GM18499 (cell line): ENCODE results near the gene THRAP3.
A peak's percentile ranks its signal among the peaks of the same experiment; 100 is the strongest.
"Not testable (repeated sequence)": the region's sequence is repeated elsewhere in the genome, so short reads cannot be mapped to it uniquely, and the experiment has no call there.

Source experiments
- ATAC-seq: cut with Tn5 transposase; IDR thresholded peaks from one replicate; pipeline ENCODE4 v1.9.1; 2021; ENCODE audit warnings: moderate number of reproducible peaks; ENCODE audit not compliant: insufficient read depth, unreplicated experiment

THRAP3 gene, protein sequence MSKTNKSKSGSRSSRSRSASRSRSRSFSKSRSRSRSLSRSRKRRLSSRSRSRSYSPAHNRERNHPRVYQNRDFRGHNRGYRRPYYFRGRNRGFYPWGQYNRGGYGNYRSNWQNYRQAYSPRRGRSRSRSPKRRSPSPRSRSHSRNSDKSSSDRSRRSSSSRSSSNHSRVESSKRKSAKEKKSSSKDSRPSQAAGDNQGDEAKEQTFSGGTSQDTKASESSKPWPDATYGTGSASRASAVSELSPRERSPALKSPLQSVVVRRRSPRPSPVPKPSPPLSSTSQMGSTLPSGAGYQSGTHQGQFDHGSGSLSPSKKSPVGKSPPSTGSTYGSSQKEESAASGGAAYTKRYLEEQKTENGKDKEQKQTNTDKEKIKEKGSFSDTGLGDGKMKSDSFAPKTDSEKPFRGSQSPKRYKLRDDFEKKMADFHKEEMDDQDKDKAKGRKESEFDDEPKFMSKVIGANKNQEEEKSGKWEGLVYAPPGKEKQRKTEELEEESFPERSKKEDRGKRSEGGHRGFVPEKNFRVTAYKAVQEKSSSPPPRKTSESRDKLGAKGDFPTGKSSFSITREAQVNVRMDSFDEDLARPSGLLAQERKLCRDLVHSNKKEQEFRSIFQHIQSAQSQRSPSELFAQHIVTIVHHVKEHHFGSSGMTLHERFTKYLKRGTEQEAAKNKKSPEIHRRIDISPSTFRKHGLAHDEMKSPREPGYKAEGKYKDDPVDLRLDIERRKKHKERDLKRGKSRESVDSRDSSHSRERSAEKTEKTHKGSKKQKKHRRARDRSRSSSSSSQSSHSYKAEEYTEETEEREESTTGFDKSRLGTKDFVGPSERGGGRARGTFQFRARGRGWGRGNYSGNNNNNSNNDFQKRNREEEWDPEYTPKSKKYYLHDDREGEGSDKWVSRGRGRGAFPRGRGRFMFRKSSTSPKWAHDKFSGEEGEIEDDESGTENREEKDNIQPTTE

DNA sequence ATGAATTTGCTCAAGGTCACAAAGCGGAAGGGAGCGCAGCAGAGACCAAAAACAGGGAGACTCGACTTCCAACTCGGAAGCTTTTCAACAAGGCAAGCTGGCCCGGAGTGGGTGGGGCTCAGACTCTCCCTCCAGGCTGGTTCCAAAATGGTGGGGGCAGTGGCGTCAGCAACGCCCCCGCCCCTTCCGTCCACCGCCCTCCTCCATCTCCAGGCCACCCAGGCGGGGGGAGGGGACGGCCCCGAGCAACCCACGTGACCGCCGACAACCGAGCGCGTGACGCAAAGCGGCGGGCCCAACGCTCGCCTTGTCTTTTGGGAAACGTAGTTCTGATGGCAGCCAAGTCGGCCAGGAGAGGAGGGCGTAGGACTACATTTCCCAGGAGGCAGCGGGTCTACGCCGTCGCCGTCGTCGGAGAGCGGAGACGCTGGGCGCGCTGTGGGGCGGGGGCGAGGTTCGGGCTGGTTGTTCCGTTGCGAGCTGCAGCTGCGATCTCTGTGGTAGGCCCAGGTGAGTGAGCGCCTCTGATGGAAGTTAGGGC is at the start of gene THRAP3:
TSS of gene THRAP3 (plus strand) at position 448 of the 541 bp plus-strand sequence. CDS start 58,121 bp downstream, outside the sequence.
- ATAC-seq = peak; percentile 90

DNA sequence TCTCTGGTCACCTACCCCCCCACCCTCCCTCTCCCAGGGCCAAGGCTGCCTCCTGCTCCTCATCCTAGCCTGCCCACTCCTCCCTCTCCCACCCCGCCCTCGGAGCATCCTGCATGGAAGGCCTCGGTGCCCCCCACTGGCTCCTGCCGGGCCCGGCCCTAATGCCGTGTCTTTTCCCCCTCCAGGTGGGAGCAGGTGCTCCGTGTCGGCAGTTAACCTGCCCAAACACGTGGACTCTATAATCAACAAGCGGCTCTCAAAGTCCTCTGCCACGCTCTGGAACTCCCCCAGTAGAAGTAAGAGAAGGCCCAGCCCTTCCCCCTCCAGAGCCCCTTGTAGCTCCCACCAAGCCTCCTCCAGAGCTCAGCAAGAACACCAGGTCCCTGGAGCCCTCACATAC is 49.5 kb upstream of the THRAP3 start:
- ATAC-seq = no peak

DNA sequence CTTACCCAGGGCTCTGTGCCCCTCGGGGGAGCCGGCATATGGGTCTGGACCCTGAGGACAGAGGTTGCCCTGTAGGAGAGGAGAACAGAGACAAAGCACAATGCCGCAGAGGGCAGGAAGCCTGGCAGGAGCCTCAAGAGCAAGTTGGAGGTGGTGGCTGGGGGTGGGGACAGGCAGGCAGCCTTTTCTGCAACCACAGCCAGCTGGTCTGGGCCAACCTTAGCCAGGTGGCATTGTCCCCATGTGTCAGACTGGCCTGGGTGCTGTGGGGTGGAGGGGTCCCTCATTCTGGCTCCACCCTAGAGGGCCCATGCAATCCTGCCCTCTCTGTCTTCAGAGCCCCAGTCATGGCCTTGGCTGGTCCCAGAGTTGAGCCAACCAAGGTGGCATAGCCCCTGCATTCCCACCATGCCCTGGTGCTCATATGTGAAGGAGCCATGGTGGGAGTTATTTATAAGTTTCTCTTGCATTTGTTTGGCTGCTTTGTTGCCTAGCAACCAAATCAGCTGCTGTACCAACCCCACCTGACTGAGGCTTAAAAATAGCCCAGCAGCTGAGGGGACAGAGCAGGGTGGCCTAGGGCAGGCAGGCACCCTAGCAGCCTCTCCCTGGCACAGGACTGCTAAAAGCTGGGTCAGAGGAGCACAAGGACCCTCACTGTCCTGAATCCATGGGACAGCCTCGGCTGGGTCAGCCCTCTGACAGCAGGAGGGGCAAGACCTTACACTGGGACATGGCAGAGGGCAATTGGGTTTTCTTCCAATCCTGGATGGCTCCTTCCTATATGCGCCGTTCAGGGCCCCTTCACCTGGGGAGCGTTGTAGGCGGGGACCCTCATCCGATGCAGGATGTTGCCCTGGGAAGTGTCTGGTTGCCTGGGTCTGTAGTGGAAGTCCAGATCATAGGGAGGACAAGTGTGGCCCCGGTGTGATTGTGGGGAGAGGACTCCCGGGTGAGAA is 48.8 kb upstream of the THRAP3 start:
- ATAC-seq = no peak

DNA sequence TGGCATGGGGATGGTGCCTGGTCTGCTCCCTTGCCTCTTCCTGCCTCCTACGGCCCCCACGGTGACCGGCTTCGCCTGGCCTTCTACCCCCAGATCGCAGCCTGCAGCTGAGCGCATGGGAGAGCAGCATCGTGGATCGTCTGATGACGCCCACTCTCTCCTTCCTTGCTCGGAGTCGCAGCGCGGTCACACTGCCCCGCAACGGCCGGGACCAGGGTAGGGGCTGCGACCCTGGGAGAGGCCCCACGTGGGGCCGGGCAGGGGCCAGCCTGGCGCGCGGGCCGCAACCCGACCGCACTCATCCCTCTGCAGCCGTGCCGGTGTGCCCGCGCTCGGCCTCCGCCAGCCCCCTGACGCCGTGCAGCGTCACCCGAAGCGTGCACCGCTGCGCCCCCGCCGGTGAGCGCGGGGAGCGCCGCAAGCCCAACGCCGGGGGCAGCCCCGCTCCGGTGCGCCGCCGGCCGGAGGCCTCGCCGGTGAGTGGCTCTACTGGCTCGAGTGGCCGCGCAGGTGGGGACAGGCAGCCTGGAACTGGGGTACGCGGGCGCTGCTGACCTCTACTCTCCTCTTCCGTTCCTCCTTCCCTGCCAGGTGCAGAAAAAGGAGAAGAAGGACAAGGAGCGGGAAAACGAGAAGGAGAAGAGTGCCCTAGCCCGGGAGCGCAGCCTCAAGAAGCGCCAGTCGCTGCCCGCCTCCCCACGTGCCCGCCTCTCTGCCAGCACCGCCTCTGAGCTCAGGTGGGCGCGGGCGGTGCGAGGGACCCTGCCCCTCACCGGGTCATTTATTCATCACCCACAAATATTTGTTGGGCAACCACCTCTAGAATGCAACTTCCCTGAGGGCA is 47.9 kb upstream of the THRAP3 start:
- ATAC-seq = no peak

DNA sequence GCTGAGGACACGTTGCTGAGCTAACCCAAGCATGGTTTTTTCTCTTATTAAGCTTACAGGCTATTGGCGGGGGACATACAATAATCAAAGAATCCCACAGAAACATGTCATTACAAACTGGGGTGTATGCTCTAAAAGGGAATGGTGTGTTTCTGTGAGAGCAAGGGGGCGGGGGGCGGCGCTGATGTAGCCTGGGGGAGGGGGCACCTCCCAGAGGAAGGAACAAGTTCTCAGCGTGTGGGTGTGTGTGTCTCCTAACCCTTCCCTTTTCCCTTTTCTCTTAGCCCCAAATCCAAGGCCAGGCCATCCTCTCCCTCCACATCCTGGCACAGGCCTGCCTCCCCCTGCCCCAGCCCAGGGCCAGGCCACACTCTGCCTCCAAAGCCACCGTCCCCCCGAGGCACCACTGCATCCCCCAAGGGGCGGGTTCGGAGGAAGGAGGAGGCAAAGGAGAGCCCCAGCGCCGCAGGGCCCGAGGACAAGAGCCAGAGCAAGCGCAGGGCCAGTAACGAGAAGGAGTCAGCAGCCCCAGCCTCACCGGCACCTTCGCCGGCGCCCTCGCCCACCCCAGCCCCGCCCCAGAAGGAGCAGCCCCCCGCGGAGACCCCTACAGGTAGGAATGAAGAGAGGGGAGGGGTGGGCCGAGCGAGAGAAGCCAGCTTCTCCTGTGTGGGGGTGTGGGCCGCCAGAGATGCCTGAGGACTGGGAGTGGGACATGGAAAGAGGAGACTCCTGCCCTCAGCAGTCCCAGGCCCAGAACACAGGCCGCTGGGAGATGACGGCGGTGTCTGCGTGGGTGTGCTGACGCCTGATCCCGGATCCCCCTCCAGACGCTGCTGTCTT is 46.4 kb upstream of the THRAP3 start:
- ATAC-seq = no peak

DNA sequence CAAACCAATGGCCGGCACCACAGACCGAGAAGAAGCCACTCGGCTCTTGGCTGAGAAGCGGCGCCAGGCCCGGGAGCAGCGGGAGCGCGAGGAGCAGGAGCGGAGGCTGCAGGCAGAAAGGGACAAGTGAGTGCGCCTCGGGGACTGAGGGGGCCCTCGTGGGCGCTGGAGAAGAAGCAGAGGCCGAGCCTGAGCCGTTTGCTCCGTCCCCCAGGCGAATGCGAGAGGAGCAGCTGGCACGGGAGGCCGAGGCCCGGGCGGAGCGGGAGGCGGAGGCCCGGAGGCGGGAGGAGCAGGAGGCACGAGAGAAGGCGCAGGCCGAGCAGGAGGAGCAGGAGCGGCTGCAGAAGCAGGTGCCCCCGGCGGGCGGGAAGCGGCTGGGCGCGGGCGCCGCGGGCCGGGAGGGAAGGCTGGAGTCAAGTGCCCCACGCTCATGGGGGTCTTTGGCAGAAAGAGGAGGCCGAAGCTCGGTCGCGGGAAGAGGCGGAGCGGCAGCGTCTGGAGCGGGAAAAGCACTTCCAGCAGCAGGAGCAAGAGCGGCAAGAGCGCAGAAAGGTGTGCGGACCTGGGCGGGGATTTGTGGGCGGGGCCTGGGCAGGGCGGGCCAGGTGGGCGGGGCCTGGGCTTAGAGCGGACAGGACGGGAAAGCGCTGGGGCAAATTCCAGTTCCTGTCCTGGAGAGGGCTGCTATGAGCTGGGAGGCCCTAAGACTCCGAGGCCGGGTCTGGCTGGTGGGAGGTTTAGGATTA is 45.6 kb upstream of the THRAP3 start:
- no peak for ATAC-seq

DNA sequence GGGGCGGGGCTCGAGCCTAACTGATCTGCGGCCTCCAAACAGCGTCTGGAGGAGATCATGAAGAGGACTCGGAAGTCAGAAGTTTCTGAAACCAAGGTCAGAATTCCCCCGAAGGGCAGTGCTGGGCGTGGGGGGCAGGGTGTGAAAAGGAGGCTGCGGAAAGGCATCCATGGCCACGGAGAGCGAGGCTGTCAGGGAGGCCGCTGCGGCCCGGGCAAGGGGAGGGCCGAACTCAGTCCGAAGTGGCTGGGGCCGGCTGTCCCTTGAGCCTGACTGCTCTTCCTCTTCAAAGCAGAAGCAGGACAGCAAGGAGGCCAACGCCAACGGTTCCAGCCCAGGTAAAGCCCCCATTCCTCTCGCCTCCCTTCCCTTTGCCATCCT is 45.0 kb upstream of the THRAP3 start:
- ATAC-seq = no peak

DNA sequence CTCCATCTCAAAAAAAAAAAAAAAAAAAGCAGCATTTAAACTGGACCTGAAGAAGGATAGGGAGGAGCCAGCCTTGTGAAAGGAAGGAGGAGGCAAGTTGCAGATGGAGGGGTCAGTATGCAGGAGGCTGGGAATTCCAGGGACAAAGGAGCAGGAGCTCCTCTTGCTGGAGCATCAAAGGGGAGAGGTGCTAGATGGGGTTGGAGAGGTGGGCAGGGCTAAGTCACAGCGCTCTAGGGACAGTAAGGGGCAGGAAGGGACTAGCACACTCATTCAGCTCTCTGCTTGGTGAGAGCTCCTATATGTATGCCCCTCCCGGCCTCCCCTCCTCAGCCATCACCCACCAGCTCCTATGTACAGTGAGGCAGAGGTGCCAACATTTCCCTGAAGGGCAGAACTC is 41.5 kb upstream of the THRAP3 start:
- no peak for ATAC-seq

DNA sequence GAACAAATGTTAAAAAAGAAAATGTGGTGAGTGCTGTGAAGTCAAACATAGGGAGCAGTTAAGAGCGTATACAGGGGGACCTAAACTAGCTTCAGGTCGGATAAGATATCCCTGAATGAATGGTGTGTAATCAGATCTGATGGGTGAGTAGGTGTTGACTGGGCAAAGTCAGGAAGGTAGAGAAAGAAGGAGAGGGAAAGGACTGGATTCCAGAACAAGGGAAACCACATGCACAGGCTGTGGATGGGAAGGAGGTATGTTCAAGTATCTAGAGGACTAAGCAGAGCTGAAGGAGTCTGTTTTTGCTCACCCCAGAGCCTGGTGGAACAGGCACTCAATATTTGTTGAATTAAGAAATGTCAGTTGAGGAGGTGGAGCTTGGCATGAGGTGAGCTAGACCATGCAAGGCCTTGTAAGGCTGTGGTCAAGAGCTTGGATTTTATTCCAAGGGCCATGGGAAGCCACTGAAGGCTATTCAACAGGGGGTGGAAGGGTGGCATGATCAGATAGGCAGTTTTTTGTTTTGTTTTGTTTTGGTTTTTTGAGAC is 40.9 kb upstream of the THRAP3 start:
- no peak for ATAC-seq

DNA sequence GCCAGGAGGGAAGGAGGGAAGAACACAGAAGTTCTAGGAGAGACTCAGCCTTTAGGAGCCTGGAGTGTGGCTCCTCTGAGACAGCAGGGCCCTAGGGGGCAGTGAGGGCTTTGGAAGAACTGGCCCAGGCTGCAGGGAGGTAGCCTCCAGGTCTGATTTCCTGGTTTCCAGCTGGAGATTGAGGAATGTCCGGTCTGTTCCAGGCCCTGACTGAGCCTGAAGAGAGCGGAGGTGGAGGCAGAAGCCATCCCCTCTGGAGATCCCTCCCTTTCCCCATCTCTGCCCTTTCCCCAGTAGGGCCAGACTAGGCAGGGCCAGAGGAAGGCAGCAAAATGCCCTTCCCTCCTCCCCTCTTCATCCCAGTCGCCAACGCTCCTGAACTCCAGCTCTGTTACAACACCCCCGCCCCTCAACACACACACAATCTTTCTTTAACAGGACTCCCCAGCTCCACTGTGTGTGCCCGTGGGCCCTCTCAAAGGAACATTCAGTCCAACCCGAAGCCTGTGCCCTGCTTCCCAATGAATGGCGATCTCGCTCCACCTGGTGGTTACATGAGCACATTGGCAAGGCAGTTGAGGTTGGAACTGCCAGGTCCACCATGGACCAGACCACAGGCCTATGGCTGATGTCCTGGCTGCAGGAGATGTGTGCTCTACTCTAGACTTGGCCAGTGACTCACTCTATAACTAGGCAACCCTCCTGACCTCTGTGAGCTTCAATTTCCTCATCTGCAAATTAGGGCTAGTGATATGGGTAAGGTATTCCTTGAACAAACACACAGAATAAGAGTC is 36.2 kb upstream of the THRAP3 start:
- no peak for ATAC-seq

DNA sequence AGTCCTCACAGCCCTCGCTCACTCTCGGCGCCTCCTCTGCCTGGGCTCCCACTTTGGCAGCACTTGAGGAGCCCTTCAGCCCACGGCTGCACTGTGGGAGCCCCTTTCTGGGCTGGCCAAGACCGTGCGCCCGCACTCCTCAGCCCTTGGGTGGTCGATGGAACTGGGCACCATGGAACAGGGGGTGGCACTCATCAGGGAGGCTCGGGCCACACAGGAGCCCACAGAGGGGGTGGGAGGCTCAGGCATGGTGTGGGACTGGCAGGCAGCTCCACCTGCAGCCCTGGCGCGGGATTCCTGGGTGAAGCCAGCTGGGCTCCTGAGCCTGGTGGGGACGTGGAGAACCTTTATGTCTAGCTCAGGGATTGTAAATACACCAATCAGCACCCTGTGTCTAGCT is 27.4 kb upstream of the THRAP3 start:
- not testable (repeated sequence) for ATAC-seq

DNA sequence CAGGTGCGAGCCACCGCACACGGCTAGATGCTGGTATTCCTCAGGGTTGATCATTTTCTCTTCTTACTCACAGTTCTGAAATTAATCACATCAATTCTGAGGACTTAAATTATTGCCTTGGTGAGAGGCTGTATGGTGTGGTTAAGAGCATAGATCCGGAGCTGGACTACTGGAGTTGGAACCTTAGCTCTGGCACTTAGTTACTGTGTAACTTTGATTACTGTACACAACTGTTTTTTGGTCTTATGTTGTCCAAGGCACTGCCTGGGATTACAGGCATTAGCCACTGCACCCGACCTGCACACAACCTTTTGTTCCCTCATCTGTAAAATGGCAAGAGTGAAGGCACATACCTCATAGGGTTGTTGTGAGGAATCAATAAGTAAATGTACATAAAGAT is 25.6 kb upstream of the THRAP3 start:
- ATAC-seq = no peak

DNA sequence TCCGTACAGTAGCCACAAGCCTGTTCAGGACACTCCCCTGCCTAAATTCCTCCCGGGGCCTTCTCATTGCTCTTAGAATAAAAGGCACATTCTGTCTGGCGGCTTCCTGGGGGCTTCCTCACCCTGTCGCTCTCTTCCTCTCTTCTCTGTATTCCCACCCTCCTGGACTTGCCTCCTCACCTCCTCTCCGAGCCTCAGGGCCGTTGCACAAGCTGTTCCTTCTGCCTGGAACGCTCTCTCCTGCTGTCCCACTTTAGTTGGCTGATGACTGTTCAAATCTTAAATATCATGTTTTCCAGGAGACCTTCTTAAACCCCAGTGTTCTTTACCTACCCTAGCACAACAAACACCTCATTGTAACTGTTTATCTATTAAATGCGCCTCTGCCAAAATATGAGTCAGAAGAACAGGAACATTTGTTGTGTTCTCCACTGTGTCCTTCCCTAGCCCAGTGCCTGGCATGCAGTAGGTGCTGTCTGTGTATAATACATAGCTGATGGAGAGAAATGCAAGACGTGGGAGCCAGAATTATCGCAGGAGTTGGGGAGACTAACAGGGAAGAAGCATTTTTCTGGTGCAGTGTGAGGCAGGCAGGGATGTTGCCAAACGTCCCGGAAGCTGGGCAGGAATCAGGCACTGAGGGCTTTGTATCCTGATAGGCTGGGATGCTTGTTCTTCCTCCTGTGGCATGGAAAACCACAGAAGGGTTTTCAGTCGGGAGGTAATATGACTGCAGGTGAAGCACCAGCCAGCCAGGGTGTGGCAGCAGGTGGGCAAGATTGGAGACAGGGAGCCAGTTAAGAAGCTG is 24.1 kb upstream of the THRAP3 start:
- no peak for ATAC-seq

DNA sequence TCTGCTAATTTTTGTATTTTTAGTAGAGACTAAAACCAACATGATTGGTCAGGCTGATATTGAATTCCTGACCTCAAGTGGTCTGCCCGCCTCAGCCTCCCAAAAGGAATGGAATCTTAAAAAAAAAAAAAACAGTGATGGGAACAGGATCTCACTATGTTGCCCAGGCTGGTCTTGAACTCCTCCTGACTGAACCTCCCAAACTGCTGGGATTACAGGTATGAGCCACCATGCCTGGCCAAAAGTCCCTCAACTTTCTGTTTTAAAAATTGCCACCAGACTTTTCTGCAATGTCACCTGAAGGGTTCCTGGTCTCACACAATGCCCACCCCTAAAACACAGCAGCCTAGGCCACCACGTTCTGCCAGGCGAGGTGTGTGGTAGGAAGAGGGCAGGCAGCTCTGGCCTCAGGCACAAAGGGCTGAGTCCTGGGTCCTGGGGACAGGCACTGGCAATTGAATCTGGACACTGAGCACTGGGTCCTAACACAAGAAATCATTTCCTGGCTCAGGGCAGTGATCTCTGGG is 21.2 kb upstream of the THRAP3 start:
- ATAC-seq = no peak

DNA sequence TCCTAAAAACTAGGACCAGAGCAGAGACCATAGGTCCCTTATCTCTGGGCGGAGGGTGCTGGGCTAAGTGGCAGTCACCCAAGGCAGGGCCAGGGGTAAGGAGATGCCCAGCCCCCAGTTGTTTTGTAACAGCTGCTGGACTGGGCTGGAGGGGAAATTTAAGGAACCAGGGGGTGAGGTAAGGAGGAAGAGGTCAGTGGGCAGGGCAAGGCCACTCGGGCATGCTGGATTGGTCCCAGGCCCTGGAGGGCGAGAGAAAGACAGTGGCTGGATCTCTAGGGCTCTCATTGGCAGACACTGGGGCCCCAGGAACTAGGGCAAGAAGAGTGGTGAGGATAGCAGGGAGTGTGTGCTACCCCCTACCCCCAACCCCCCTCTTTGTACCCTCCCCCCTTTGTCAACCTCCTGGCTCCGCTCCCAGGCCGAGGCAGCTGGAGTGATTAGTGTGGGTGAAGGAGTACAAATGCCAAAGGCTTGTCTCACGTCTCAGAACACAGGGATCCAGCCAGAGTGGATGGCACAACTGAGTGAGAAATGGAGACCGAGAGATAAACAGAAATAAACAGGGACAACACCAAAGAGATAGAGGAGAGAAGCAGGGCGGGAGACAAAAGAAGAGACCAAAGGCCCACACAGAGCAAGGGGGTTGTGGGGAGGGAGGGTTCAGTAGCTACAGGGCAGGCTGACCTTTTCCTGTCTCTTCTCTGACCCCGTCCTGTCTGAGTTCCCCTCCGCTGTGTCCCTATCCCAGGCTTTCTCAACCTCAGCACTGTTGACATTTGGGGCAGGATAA is 20.5 kb upstream of the THRAP3 start:
- no peak for ATAC-seq
